ENCODE data around the gene SDR42E1.
"Not testable (repeated sequence)": the region's sequence is repeated elsewhere in the genome, so short reads cannot be mapped to it uniquely, and the experiment has no call there.

SDR42E1 gene

DNA sequence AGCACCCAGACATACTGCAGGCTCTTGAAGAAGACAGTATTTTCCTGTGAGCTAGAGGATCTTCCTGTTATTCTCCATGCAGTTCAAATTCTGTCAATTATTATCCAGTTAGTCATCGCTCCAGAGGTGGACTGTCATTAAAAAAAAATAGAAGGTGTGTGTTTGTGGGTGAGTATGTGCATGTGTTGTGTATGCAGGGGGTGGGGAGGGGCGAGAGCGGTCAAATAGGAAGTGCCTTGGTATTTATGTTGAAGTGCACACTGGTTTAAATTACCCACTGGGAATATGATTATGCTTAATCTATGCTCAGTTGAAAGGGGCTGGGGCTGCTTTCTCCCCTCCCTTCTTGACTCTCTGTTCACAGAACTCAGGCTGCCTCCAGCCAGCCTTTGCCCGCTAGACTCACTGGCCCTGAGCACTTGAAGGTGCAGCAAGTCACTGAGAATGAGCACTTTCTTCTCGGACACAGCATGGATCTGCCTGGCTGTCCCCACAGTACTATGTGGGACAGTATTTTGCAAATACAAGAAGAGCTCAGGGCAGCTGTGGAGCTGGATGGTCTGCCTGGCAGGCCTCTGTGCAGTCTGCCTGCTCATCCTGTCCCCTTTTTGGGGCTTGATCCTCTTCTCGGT lies 23.8 kb upstream of the SDR42E1 start, which contains the start of gene HSD17B2:
TSS of gene HSD17B2 (plus strand) at position 273 of the 632 bp plus-strand sequence. CDS start at position 445, 172 bp downstream.
- no peak for DNase-seq

- no peak for DNase-seq
Measured at GRCh38 chr16:82033683-82034300, 22.5 kb upstream of the SDR42E1 start.

GRCh38 chr16:82033006-82033405 lies 21.7 kb upstream of the SDR42E1 start:
- no peak for DNase-seq

DNA sequence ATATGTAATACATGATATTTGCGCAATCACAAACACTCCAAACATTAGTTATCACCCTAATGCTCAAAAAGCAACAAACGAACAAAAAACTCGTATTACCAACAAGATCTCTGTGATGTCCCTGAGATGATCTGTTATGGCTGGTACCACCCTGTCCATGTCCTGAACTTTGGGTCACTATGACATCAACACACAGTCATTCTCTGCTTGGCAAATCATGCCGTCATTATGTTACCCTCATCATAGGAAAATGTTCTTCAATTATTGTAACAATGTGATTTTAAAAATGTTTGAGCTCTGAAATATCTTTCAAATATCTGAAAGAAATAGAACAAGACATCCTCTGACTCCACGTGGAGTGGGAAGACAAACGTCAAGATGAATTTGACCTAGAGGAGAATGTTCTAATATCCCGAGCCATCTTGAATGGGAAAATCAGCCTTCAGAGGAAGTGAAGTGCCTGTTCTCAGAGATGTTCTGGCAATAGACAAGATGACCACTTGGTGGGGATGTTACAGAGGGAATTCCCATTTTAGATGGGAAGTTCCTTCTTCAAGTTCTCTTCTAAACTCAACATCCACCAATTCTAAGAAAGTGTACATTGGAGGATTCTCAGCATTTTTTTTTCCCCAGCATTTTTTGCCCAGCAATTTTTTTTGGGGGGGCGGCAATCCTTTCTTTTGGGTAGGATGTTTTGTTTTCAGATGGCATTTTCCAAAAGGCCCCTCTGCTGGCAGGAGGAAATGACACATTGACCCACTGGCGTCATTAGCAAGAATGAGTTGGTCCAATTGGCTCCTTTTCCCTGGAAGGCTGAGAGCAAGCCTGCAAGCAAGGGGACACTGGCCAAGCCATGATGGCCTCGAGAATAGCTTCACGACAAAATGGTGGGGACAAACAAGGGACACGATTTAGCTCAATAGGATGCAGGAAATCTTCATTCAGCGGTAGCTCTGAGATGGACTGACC lies 20.1 kb upstream of the SDR42E1 start:
- peak; percentile 3 for DNase-seq

DNA sequence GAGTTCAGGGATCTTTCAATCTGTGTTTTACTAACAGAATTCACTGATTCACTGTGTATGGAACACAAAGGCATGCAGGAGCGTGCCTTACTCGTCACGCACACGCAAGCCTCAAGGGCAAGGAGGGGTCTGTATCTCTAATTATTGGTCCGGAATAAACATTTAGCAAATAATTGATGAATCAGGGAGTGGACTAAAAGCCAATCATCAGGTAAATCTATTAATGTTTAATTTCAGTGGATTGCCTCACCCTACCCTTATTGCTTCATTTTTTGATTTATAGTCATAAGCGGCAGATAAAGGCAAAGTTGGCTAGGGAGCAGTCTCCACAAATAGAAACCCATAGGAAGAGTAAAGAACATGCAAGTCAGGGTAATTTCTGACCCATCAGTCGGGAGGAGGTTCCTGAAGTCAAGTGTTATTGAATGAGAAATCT lies 16.4 kb upstream of the SDR42E1 start:
- DNase-seq: no peak

DNA sequence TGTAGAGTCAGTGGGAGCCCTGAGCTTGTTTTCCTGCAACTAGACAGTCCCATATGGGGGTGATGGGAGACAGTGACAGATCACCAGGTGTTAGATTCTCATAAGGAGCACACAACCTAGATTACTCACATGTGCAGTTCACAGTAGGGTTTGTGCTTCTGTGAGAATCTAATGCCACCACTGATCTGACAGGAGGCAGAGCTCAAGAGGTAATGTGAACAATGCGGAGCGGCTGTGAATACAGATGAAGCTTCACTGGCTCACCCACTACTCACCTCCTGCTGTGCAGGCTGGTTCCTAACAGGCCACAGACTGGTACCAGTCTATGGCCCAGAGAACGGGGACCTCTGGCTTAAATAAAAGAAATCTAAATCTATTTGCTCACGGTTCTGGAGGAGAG lies 13.6 kb upstream of the SDR42E1 start:
- no peak for DNase-seq

DNA sequence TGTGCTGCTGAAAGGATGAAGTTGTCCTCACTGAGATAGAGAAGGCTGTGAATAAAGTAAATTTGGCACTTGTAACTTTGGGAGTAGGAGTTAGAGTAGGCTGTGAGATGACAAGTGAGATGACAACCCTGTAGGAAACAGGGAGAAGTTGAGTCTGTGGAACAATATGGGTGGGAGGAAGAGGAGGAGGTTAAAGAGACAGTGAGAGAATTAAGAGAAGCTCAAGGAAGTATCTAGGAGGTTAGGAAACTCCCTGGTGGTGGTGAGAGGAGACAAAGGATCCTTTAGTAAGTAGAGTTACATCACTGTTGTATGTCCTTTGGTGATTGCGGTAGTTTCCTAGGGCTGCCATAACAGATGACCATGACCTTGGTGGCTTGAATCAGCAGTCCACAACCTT lies 13.0 kb upstream of the SDR42E1 start:
- DNase-seq: no peak

GRCh38 chr16:82023206-82023605 lies 11.9 kb upstream of the SDR42E1 start:
- no peak for DNase-seq

DNA sequence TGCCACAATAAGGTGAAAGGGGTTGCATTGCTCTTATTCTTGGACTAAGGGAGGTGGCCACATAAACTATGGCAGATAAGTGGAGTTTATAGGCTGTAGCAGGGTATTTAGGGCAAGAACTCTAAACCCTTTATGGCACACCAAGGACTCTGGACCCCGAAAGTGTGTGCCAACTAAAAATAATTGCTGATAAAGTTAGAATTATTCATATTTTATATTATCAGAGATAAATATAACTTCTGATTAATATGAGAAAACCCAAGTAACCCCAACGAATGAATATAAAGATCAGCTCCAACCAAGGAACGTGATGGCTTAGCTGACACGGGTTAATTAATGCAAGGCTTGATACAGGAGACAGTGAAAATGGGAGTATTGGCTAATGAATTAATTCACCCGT lies 8.8 kb upstream of the SDR42E1 start:
- no peak for DNase-seq

DNA sequence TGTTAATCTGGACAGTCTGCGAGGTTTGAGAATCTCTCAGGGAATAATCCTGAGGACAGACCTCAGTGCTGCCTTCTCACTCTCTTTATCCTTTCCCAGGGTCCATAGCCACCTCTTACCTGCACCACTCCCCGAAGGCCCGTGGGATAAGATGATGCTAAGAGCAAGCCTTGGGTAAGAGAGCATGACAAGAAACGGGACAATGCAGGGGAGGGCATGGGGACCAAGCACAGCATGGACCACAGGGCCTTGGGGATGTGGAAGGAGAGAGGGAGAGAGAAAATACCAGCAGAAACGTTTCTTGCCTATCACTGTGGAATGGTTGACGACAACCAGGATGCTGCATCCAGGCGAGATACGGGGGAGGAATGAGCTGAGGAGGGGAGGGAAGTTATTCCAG lies 8.3 kb upstream of the SDR42E1 start:
- DNase-seq: no peak

- no peak for DNase-seq
Measured at GRCh38 chr16:82017911-82018568, 6.8 kb upstream of the SDR42E1 start.

DNA sequence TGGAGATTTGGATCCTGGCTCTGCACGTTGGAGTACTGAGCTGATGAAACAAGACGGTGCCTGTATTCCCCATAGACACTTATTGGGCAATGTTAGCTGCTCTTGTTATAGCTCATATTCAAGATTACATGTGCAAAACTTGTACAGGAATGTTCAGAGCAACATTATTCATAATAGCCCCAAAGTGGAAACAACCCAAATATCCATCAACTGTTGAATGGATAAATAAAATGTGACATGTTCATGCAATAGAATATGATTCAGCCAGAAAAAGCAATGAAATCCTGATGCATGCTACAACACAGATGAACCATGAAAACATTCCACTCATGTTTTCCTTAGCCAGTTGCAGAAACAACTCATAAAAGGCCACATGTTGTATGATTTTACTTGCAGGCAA lies 5.7 kb upstream of the SDR42E1 start:
- no peak for DNase-seq

- no peak for DNase-seq
Measured at GRCh38 chr16:82016263-82016662, 5.0 kb upstream of the SDR42E1 start.

- DNase-seq: no peak
Measured at GRCh38 chr16:82013139-82013538, 1.9 kb upstream of the SDR42E1 start.

- DNase-seq: no peak
Measured at GRCh38 chr16:82010649-82011048, 621 bp downstream of the SDR42E1 start.

- DNase-seq: not testable (repeated sequence)
Measured at GRCh38 chr16:82009789-82010188, 1.5 kb downstream of the SDR42E1 start.

- no peak for DNase-seq
Measured at GRCh38 chr16:82008957-82009592, 2.2 kb downstream of the SDR42E1 start.

DNA sequence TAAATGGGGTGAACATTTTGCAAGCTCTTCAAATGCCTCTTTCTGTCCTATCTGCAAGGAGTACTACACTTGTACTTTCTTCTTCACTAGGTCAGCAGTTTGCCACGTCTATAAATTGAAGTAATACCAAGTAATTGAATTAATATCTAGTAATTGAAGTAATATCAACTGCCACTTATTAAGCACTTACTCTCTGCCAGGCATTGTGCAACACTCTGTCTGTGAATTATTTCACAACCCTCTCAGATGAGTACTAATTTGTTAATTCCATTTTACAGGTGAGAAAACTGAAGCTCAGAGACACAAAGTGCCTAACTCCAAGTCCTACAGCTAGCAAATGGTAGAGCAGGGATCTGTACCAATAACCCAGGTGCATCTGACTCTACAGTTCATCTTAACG lies 4.1 kb downstream of the SDR42E1 start:
- no peak for DNase-seq

DNA sequence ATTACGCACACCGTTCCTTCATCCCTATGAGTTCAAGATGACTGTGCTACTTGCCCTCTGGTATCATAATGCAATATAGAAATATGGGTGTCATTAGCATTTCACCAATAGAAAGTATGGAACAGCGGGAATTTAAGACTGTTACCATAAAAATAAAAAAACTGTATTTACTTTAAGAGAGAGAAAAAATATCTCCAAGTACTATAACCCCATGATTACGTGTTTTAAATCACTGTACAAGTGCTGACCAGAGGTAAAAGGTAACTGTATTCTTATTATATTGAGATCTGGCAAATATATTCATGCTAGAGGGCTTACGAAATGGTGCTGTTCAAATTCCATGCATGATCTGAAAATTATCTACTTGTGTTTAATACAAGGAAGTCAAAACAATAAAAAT lies 5.2 kb downstream of the SDR42E1 start:
- no peak for DNase-seq

DNA sequence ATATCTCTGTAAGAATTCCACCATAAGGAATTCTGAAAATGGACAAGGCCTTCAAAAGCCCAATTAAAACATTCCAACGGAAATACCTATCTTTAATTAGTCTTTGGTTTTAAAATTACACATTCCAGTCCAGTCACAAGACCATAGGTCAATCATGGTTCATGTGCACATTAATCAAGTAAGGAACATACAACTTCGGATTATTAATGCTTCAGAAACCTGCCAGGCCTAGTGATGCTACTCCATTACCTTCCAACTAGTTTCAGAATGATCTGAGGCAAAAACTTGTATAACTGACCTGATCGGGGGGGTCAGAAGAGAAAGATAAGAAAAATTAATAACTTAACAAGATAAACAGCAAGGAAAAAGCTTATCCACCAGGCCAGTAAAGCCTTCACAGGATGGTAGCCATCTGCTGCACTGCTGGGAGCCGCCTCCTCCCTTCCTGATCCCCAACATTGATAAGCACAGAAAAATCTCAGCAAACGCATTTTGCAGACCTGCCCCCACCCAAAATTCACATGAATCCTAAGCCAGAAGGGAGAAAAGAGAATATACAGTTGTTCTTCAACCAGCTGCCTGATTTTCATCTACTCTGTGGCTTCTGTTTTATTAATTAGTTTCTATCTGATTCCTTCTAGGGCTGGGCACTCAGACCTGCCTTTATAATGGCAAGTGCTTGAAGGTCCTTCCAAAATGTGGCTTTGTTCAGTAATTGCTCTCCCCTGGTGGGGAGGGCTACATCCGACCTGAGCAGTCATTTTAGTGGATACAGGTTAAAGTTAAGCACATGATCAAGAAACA lies 6.0 kb downstream of the SDR42E1 start:
- no peak for DNase-seq

DNA sequence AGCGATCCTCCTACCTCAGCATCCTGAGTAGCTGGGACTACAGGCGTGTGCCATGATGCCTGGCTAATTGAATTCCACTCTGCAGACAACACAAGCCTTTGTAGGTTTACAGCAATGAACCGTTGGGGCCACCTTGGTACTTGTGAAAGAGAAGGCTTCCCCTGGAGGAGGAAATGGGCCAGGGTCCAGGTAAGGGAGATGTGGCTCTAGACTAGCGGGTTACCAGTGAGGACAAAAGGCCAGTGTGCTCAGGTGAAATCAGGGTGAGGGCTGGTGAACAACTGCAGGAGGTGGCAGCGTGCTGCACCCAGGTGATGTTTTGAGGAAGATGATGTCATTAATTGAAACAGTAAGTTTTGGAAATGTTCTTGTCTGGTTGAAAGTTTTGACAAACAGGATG lies 6.7 kb downstream of the SDR42E1 start:
- no peak for DNase-seq

GRCh38 chr16:82002831-82003230 lies 8.4 kb downstream of the SDR42E1 start:
- no peak for DNase-seq

Measured in NCI-H1694 treated with DMSO at 0.1 percent for 48 hours (cell line).